22Rv1 (cell line): ENCODE data around the gene CD99.
"Not testable (repeated sequence)": the region's sequence is repeated elsewhere in the genome, so short reads cannot be mapped to it uniquely, and the experiment has no call there.

Source experiments
- H3K27ac ChIP-seq: fragments of 450-650 bp; 2 replicates; pipeline ENCODE4 v1.5.1; 2017
- ZFX ChIP-seq: fragments of 450-650 bp; IDR thresholded peaks from 2 replicates; pipeline ENCODE4 v1.6.1; 2017; ENCODE audit warnings: antibody characterized with exemption, borderline replicate concordance
- TF ChIP-seq, protein P1 (sequence below): fragments of 450-650 bp; IDR thresholded peaks from 2 replicates; pipeline ENCODE4 v1.5.1; 2017; ENCODE audit warnings: mild to moderate bottlenecking

CD99 gene

DNA sequence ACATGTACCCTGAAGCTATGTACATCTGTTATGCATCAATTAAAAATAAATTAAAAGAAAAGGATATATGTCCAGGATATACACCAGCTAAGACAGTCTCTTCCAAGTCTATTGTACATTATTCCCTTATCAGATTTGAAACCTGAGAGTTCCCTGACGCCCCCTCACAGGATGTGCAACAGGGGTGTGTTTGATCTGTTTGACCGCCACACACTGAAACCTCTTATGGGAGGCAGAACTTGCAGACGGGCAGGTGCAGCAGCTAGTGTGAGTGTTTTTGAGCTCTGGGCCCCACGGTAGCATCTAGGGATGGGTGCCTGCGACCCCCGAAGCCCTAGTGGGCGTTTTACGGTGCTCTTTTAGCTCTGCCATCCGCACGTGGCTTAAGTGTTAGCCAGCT lies 65.5 kb downstream of the CD99 start:
- TF ChIP-seq, protein P1, sequence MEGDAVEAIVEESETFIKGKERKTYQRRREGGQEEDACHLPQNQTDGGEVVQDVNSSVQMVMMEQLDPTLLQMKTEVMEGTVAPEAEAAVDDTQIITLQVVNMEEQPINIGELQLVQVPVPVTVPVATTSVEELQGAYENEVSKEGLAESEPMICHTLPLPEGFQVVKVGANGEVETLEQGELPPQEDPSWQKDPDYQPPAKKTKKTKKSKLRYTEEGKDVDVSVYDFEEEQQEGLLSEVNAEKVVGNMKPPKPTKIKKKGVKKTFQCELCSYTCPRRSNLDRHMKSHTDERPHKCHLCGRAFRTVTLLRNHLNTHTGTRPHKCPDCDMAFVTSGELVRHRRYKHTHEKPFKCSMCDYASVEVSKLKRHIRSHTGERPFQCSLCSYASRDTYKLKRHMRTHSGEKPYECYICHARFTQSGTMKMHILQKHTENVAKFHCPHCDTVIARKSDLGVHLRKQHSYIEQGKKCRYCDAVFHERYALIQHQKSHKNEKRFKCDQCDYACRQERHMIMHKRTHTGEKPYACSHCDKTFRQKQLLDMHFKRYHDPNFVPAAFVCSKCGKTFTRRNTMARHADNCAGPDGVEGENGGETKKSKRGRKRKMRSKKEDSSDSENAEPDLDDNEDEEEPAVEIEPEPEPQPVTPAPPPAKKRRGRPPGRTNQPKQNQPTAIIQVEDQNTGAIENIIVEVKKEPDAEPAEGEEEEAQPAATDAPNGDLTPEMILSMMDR, result no peak
- no peak for TF ChIP-seq ZFX
- no peak overlapping the region for H3K27ac ChIP-seq

DNA sequence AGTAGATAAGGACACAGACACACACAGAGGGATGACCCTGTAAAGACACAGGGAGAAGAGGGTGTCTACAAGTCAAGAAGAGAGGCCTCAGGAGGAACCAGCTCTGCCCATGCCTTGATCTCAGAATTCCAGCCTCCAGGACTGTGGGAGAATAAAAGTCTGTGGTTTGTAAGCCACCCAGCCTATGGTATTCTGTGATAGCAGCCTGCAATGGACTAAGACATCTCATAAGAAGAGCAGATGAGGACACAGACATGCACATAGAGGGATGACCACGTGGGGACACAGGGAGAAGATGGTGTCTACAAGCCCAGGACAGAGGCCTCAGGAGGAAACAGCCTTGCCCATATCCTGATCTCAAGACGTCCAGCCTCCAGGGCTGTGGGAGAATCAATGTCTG lies 70.2 kb downstream of the CD99 start:
- no peak overlapping the region for H3K27ac ChIP-seq
- TF ChIP-seq ZFX, result no peak
- TF ChIP-seq, protein P1, result no peak

DNA sequence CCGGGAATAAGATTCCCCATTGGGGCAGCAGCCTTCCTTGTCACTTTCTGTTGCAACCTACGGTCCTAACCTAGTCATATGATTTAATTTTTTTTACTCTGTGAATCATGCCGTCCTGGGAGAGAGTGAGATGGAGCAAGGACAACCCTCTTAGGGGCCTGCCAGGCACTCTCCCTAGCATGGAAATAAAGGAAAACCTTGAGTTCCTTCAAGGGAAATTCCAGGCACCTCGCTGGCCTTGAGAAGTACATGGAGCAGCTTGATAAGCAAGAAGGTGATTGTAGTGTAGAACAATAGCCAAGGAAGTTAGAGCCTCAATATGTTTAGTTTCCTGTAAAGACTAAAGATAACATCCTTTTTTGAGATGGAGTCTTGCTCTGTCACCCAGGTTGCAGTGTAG lies 71.6 kb downstream of the CD99 start:
- not testable (repeated sequence) for H3K27ac ChIP-seq

DNA sequence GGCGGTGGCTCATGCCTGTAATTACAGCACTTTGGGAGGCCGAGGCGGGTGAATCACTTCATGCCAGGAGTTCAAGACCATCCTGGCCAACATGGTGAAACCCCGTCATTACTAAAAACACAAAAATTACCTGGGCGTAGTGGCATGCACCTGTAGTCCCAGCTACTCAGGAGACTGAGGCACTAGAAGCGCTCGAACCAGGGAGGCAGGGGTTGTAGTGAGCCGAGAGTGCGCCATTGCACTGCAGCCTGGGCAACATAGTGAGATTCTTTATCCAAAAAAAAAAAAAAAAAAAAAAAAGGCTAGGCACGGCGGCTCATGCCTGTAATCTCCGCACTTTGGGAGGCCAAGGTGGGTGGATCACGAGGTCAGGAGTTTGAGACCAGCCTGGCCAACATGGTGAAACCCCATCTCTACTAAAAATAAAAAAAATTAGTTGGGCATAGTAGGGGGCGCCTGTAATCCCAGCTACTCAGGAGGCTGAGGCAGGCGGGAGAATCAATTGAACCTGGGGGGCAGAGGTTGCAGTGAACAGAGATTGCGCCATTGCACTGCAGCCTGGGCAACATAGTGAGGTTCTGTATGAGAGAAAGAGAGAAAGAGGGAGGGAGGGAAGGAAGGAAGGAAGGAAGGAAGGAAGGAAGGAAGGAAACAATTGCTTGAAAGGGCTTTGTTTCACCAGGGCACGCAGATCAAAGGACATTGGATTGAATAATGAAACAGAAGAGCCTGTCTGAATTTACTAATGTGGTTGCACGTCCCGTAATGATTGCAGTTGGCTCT lies 73.9 kb downstream of the CD99 start:
- not testable (repeated sequence) for H3K27ac ChIP-seq

DNA sequence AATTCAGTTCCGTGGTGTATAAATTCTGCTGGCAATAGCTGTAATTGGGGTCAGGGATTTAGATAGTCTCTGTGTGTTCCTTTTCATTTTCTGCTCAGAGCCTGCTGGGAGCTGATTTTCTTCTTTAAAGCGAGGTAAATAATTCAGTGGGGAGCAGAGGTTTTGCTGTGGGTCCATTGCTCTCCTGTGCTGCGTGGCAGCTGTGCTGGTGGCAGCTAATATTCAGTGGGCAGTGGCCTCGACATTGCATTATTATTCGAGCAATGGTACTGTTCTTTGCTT lies 74.4 kb downstream of the CD99 start:
- TF ChIP-seq, protein P1, result no peak
- TF ChIP-seq ZFX, result no peak
- no peak overlapping the region for H3K27ac ChIP-seq

DNA sequence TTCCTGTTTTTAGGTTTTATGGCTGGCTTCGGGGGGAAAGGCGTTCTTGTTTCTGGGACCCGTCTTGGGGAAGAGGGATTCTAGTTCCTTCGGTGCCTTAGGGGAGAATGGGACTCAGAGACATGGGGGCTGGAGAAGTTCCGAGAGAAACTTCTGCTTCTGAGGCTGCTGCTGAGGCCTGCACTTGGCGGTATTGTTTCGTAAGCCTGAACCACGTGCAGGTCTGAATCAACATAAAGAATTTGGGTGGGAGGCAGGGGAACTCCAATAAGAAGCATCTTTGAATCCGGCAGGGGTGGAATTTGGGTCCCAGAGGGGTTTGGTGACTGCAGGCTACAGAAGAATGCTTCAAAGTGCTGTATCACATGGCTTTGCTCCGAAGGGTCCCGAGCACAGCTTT lies 75.8 kb downstream of the CD99 start:
- no peak overlapping the region for H3K27ac ChIP-seq
- TF ChIP-seq ZFX, result no peak
- TF ChIP-seq, protein P1, result no peak

DNA sequence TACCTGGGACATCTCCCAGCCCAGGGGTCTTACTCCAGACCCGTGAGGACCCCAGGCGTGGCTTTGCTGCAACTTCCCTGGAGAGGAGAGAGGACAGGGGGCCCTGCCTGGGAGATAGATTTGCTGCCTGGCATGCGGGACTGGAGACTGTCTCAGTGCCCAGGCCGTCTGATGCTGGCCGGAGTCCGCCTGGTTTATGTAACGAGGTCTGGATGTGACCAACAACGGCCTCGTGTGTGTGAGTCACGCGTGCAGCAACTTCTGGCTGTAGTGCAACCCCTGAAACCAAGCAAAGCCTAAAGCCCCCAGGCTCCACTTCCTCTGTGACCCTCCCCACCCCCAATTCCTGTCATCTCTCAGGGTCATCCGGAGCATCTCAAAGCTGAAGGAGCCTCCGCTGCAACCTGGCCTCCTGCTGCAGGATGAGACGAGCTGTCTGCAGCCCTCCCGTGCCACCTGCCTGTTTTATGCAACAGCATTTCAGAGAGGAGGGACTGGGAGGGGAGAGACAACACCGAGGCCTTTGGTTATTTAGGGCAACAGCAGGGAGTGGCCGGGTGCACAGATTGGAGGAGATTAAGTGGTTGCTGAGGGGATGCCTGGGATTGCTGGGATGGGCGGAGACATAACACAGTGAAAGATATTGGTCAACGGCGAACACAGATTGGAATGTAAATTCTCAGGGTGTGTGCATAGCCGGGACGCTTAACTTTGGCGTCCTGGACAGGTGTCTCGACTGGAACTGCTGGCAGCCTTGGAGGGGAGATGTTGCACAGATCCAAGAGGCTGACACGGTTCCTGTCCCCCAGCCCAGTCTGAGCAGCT lies 76.7 kb downstream of the CD99 start:
- no peak overlapping the region for H3K27ac ChIP-seq
- TF ChIP-seq, protein P1, result no peak
- TF ChIP-seq ZFX, result no peak

DNA sequence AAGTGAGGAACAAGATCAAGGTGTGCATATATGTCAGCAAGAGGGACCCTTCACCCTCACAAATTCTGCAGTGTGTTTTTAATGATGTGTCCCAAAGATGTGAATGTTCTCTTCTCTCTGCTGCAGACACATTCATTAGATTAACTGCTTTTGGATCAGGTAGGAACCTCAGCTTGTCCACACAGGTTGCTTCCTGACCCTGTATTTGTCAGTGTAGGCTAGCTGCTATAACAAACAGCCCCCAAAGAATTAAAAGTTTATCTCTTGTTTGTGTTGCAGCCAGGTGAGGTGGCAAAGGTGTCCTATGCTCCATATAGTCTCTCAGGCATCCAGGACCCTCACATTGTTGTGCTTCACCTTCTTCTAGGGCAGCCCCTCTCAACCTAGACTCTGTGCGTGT lies 78.5 kb downstream of the CD99 start:
- TF ChIP-seq, protein P1, result no peak
- TF ChIP-seq ZFX, result no peak
- no peak overlapping the region for H3K27ac ChIP-seq

DNA sequence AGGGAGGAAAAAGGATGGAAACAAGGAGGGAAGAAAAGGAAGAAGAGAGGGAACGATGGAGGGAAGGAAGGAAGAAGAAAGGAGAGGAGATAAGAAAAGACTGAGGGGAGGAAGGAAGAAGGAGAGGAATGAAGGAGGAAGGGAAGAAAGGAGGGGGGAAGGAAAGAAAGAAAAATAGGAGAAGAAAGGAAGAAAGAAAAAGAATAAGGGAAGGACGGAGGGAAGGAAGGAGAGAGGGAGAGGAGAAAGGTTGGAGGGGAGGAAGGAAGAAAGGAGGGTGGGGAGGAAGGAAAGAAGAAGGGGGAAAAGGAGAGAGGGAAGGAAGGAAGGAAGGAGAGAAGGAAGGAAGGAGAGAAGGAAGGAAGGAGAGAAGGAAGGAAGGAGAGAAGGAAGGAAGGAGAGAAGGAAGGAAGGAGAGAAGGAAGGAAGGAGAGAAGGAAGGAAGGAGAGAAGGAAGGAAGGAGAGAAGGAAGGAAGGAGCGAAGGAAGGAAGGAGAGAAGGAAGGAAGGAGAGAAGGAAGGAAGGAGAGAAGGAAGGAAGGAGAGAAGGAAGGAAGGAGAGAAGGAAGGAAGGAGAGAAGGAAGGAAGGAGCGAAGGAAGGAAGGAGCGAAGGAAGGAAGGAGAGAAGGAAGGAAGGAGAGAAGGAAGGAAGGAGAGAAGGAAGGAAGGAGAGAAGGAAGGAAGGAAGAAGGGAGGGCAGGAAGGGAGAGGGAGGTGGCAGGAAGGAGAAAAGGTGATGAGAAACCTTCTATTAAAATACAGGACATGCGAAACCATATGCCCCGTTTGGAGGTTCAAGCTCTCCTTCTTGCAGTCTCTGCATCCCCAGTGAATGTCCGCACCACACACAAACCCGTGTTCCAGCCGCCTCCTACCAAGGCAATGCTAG lies 82.3 kb downstream of the CD99 start:
- H3K27ac ChIP-seq, result not testable (repeated sequence)
